ENCODE data around the gene IPO11.

Gene IPO11

GRCh38 chr5:62534461-62535236, 122.1 kb downstream of the IPO11 start:
- DNase-seq = no peak
- TF ChIP-seq CTCF (IDR thresholded peaks at IDR 0.05; ENCODE audit: low read depth, low read length) = no peak

GRCh38 chr5:62536232-62536631, 123.7 kb downstream of the IPO11 start:
- no peaks in the 10 kb centered on the region for H3K9me3 ChIP-seq
- H3K36me3 ChIP-seq = peaks cover 22% of the 10 kb centered on the region
- no peak for DNase-seq
- no peaks in the 10 kb centered on the region for H3K27me3 ChIP-seq
- no peak overlapping the region for H3K4me3 ChIP-seq (ENCODE audit: low read depth, low read length)
- no peak for TF ChIP-seq CTCF (IDR thresholded peaks at IDR 0.05; ENCODE audit: low read depth, low read length)
- H3K4me1 ChIP-seq = peaks cover 6% of the 10 kb centered on the region

More at GRCh38 chr5:62534461-62535236, 122.1 kb downstream of the IPO11 start:
- no peaks in the 10 kb centered on the region for H3K27me3 ChIP-seq
- peaks cover 34% of the 10 kb centered on the region for H3K36me3 ChIP-seq
- H3K4me1 ChIP-seq = peaks cover 6% of the 10 kb centered on the region
- no peaks in the 10 kb centered on the region for H3K9me3 ChIP-seq
- no peak overlapping the region for H3K4me3 ChIP-seq (ENCODE audit: low read depth, low read length)

GRCh38 chr5:62536783-62537182, 124.2 kb downstream of the IPO11 start:
- Histone ChIP-seq H3K4me1 (peaks cover 6% of the 10 kb centered on the region), H3K27me3 (no peaks in the 10 kb centered on the region), H3K9me3 (no peaks in the 10 kb centered on the region), H3K36me3 (peaks cover 17% of the 10 kb centered on the region), H3K4me3 (ENCODE audit: low read depth, low read length) (no peak overlapping the region)
- no peak for TF ChIP-seq CTCF (IDR thresholded peaks at IDR 0.05; ENCODE audit: low read depth, low read length)
- no peak for DNase-seq

GRCh38 chr5:62538017-62538942, 125.7 kb downstream of the IPO11 start:
- no peaks in the 10 kb centered on the region for H3K9me3 ChIP-seq
- TF ChIP-seq CTCF (IDR thresholded peaks at IDR 0.05; ENCODE audit: low read depth, low read length) = no peak
- no peak for DNase-seq
- H3K4me3 ChIP-seq (ENCODE audit: low read depth, low read length) = no peak overlapping the region
- peaks cover 6% of the 10 kb centered on the region for H3K4me1 ChIP-seq
- H3K27me3 ChIP-seq = no peaks in the 10 kb centered on the region
- peaks cover 13% of the 10 kb centered on the region for H3K36me3 ChIP-seq

GRCh38 chr5:62542720-62543119, 130.2 kb downstream of the IPO11 start:
- no peak for TF ChIP-seq CTCF (IDR thresholded peaks at IDR 0.05; ENCODE audit: low read depth, low read length)
- no peak for DNase-seq
- Histone ChIP-seq H3K4me1 (peaks cover 6% of the 10 kb centered on the region), H3K9me3 (no peaks in the 10 kb centered on the region), H3K36me3 (peaks cover 19% of the 10 kb centered on the region), H3K4me3 (ENCODE audit: low read depth, low read length) (no peak overlapping the region), H3K27me3 (no peaks in the 10 kb centered on the region)

All from BE2C (cell line).